CD4-positive, alpha-beta T cell treated with Interleukin-10 for 1 hour (primary cell): ENCODE measurements around the gene KIF6.
"Not testable (repeated sequence)": the region's sequence is repeated elsewhere in the genome, so short reads cannot be mapped to it uniquely, and the experiment has no call there.

Source experiments
- DNase-seq: peaks from one replicate; pipeline ENCODE4 v3.0.0-alpha.2; 2020

KIF6 gene

DNA sequence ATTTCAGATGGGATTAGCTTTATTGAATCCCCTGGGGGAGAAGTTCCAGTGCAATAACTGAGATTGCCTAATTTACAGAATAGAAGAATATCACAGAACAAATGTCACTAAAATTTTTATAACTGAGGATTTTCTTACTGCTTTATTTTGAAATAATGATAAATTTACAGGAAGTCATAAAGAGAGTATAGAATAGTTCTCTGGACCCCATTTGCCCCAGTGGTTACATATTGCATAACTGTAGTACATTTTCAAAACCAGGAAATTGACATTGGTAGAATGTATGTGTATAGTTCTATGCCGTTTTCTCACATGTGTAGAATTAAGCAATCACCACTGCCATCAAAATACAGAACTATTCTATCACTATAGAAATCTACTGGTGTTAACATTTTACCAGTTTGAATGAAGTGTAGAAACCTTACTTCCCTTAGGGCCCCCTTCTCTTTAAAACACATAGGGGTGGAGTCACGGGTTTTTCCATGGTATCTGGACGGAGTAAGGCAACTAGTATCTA, 18.3 kb downstream of the KIF6 start:
- no peak for DNase-seq

GRCh38 chr6:39702265-39702664, 22.9 kb downstream of the KIF6 start:
- DNase-seq = no peak

GRCh38 chr6:39700362-39700761, 24.8 kb downstream of the KIF6 start:
- no peak for DNase-seq

GRCh38 chr6:39698789-39699188, 26.4 kb downstream of the KIF6 start:
- no peak for DNase-seq

DNA sequence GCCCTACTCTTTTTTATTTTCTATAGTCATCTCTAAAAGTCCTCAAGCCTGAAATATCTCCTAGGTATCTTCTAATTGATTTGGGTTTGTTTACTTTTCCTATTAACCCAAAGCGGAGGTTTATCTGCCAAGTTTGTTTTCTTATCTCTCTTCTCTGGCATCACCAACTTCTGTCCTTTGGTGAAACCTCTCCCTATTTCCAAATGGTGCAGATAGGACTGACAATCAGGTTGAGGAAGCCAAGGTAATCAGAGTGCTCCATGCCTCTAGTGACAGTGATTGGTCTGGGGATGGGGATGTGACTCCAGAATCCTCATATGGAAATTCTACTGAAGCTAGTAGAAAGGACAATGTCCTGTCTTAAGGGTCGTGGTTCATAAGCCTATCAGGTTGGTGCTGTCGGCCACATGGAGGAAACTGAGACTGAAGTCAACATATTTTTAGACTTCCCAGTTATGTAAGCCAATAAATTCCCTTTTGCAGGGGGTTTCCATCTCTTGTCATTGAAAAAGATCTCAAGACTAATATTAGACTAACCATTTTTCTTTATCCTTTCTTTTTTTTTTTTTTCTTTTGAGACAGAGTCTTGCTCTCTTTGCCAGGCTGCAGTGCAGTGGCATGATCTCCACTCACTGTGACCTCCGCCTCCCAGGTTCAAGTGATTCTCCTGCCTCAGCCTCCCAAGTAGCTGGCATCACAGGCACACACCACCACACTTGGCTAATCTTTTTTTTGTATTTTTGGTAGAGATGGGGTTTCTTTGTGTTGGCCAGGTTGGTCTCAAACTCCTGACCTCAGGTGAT, 28.0 kb downstream of the KIF6 start:
- DNase-seq = no peak

DNA sequence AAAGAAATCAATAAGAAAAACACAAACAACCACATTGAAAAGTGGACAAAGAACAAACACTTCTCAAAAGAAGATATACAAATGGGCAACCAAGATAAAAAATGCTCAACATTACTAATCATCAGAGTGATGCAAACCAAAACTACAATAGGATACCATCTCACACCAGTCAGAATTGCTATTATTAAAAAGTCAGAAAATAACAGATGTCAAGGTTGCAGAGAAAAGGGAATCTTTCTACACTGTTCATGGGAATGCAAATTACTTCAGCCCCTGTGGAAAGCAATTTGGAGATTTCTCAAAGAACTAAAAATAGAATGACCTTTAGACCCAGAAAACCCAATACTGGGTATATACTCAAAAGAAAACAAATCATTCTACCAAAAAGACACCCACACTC, 29.8 kb downstream of the KIF6 start:
- no peak for DNase-seq

DNA sequence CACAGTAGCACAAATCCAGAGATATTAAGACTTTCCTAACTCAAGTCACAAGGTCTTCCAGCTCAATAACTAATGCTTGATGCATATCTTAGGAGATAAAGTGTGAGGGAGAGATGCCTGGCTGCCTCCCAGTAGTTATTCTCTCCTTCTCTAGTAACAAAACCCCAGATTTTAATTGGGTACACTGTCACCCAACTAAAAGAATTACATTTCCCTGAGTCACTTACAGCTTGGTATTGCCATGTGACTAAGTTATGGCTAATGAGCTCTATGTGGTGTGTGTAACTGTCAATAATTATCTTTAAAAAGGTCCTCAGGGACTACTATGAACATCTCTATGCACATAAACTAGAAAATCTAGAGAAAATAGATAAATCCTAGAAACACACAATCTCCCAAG, 32.0 kb downstream of the KIF6 start:
- no peak for DNase-seq

DNA sequence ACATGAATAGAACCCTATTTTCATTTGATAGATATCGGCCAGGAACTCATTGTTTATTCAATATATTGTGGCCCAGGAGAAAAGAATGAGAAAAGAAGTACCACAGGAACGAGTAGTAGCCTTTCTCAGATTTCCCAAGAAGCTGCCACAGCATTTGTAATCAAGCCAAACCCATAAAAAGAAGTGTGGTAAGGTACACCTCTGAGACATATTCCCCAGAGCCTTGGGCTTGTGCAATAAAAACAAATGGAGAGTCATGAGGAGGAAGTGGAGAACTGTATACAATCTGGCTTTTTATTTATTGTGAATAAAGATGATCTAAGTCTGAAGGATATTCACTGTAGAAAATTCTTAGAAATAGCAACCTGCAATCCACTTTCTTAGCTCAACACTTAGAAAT, 36.7 kb downstream of the KIF6 start:
- no peak for DNase-seq

DNA sequence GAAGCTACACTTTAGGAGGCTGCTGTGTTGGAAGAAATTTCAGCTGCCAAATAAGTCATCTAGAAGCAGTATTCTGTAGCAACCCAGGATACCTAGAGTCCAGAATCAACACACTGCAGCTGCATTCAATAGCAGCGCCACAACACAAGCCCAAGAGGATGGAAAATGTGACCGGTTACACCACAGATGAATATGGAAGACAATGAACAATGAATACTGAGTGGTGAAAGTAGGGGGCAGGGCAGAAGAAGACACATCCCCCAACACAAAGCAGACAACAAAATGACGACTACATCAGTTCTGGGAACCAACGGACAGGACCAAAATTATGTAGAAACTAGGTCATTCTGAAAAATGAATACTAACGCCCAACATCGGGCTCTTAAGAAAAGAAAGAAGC, 38.2 kb downstream of the KIF6 start:
- DNase-seq = no peak

- no peak for DNase-seq
These were observed 39.3 kb downstream of the KIF6 start for GRCh38 chr6:39685938-39686337.

DNA sequence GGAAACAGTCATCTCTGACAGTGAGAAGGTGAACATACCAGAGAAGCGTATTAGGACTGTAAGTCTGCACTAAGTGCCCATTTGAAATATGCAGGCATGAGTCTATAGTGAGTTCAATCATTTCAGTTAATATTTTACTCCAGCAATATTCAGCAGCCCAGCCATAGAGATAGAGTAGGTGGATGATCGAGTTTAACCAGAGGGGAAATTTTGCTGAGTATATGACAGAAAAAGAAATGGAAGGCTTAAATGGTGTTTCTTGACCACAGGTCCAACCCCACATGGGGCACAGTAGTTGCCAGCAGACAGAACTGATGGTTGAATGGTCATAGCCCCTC, 39.8 kb downstream of the KIF6 start:
- DNase-seq = no peak

DNA sequence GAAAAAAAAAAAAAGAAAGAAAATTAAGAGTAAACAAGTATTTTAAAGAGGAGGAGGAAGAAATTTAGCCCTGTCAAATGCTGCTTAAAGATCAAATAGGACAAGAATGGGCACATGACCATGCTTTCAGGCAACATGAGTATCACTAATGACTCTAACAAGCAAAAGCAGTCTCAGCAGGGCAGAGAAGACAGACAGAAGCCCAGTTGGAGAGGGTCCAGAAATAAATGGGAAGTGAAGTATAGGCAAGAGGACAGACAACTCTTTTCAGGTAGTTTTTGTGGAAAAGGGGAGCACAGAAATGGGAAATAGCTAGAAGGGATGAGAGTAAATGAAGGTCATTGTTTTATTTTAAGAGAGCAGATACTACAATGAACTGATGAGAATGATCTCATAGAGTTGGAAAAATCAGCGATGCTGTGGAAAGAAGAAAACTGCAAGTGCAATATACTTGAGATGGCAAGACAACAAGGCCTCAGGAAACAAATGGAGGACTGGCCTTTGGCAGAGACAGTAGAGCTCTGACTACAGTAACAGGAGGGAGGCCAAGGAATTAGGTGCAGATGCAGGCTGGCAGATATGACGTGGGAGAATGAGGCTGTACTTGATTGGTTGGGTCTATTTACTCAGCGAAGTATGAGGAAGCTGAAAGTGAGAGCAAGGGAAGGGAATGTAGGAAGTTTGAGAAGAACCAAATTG, 40.3 kb downstream of the KIF6 start:
- DNase-seq = no peak

- DNase-seq = no peak
These were observed 43.5 kb downstream of the KIF6 start for GRCh38 chr6:39681674-39682121.

DNA sequence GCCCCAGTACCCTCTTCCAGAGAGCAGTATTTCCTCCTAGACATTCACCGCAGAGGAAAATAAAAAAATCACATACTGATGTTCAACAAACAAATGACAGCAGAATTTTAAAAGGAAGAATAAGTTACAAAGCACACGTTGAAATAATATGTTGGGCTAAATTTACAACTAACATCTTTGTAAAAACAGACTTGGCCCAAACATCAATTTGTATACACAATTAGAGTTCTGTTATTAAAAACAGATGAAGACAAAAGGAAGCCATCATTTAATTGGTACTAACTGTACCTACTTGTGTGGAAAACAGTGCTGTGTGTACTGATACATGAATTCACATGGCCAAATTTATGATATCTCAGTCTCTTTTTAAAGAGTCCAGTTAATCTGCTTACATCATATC, 46.3 kb downstream of the KIF6 start:
- no peak for DNase-seq

- DNase-seq = not testable (repeated sequence)
These were observed 47.9 kb downstream of the KIF6 start for GRCh38 chr6:39677318-39677717.

DNA sequence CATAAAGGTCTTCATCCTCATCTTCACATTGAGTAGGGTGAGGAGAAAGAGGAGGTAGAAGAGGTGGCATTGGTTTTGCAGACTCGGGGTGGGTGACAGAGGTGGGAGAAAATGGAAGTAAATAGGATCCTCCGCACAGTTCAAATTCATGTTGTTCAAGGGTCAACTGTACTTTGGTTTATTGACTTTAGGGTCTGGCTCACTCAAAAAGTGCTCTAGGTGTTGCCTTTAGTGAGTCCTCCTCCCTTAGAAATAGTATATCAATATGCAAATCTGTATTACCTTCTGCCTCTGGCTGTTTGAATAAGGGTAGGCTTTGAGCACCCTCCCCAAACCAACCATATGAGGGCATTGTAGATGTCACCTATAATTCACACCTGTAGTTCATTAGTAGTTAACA, 54.7 kb downstream of the KIF6 start:
- no peak for DNase-seq

DNA sequence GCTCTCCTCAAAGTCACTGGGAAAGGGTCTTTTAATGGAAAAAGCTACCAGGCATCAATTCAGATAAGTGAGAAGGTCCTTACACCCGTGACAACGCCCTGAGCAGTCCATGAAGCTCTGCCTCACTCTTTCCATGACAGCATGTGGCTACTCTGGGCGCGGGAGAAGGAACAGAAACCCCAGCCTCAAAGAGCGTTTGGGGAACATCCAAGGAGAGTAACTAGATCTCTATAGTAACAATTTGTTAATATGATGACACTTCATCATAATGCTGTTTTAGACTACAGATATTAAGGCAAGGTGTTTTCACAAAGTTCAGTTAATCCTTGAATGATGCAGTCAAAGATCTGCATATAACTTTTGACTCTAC, 55.2 kb downstream of the KIF6 start:
- DNase-seq = no peak

GRCh38 chr6:39669207-39669972, 55.8 kb downstream of the KIF6 start:
- no peak for DNase-seq

DNA sequence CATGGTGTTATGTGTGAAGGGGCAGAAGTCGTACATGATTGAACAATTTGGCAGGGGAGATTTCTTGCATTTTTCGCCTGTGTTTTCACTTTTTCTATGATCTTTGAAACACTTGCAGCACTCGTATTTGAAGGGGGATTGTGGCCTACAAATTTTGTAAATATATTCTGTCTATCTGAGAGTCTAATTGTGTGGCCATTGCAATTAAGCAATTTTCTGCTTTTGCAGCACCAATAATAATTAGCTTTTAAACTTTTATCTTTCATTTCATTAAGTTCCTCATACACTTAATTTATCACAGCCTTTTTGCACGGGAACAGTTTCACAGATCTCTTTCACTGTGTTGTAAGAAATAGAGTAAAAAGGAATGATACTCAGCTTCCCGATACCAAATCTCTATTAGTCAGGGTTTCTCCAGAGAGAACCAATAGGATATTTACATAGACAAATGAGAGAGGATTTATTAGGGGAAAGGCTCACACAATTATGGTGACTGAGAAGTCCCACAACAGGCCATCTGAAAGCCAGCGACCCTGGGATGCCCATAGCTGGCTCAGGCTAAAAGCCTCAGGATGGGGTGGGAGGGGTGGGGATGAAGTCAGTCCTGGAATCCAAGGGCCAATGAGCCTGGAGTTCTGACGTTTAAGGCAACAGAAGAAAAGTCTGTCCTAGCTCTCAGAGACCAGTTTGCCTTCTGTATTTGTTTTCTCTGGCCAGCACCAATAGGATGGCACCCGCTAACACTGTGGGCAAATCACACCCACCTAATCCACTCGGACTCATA, 58.3 kb downstream of the KIF6 start:
- DNase-seq = no peak

DNA sequence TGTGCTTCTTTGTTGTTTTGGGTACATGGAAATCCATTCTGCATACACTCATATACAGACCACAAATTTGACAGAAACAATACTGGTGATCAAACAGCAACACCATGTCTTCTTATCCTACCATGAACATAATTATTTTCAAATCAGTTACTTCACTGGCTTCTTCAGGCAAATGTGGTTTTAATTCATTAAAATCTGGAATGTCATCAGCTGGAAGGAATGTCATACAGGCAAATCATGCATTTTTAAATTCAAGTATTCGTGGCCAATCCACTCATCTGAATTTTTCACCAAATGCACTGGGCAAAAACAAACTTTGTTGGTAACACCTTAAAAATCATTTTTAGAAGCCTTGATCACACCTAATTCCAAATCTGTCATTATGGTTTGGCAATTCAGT, 59.3 kb downstream of the KIF6 start:
- no peak for DNase-seq

DNA sequence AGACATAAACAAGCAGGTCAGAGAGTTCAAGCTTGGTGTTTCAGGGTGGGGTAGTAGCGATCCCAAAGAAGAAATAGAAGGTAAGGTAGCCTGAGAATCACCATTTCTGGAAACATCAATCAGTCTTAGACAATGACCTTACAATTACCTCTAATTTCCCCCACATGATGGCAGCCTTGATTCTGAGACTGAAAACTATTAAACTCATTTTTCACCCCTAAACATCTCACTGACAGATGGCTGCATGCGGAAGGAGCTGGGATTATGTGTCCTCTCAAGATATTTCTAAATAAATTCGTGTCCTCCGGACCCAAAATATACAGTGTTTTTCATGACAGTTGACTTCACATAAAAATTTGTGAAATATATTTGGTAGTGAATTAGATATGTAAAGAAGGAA, 61.0 kb downstream of the KIF6 start:
- no peak for DNase-seq

DNA sequence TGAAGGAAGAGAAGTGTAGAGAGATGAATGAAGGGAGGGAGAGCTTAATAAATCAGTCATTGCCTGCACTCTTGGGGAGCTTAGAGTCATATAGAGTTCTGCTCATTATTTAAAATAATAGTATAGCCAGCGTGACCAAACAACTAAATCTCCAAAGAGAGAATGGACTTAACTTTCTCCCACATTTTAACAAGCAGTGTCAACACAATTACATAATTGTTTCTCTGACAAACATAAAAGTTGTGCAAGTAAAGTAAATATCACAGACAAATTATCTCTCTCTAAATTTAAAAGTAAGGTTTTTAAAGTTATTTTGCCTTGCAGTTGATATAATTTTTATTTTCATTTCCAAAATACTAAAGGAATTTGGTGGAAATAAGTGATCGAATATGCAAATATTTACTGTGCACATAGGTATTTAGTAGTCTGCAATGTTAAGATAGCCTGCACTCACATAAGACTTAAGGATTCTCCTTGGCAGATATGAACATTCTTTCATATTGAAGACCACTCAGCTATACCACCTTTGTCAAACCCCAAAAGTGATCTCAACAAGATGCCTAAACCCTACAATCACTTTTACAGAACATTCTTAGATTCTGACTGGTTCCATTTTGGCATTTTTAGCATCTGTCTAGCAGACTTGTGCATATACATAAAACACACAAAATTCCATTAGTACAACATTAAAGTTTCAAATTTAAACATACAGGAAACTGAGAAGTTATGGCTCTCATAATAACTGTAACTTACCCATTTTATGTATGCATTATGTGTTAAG, 67.7 kb downstream of the KIF6 start:
- DNase-seq = no peak
